Esophagus squamous epithelium (tissue), 5 donors: ENCODE results near the gene SMIM44. TPM values are rescaled to one million over a fixed set of nuclear protein-coding genes. Genes with fewer than 3 reads are reported as not detected.
"Not testable (repeated sequence)": the region's sequence is repeated elsewhere in the genome, so short reads cannot be mapped to it uniquely, and the experiment has no call there.

Source experiments
- DNase-seq: peaks from one replicate; lab custom pipeline; 2025; lab: John Stamatoyannopoulos, UW
- H3K27ac ChIP-seq, 4 donors: fragments of 200-600 bp; sonication (generic); one replicate each; pipeline ENCODE4 v1.5.1; 2016 to 2019; ENCODE audit warnings: mild to moderate bottlenecking in 1 of 4
- H3K27me3 ChIP-seq, 4 donors: fragments of 200-600 bp; sonication (generic); 1 replicate in 3 of 4; 2 replicates in 1 of 4; pipeline versions ENCODE4 v1.5.1 to v1.6.0; 2017 to 2021; ENCODE audit warnings: antibody characterized with exemption in 1 of 4
- H3K36me3 ChIP-seq, 3 donors: fragments of 200-600 bp; sonication (generic); one replicate each; pipeline ENCODE4 v1.5.1; 2016 to 2019
- H3K4me1 ChIP-seq, 3 donors: fragments of 200-600 bp; sonication (generic); one replicate each; pipeline ENCODE4 v1.5.1; 2017 to 2019
- H3K4me3 ChIP-seq, 4 donors: fragments of 200-600 bp; sonication (generic); 1 replicate in 3 of 4; 2 replicates in 1 of 4; pipeline ENCODE4 v1.5.1; 2016 to 2019; ENCODE audit warnings: mild to moderate bottlenecking in 2 of 4, moderate library complexity in 1 of 4
- H3K9me3 ChIP-seq, 3 donors: fragments of 200-600 bp; sonication (generic); one replicate each; pipeline ENCODE4 v1.5.1; 2016 to 2019
- POLR2A ChIP-seq, 4 donors: fragments of 450-650 bp; IDR thresholded peaks; one replicate each; pipeline ENCODE4 v1.6.1; 2017; ENCODE audit warnings: antibody characterized with exemption in 4 of 4, mild to moderate bottlenecking in 4 of 4, moderate library complexity in 3 of 4
- WGBS, 2 donors: methylation state at CpG; one replicate each; pipeline ENCODE4 v1.1.5; 2018; 5-methylcytosine and 5-hydroxymethylcytosine counted together
- intact Hi-C: fragments of 100-400 bp; cut with DNase I; formaldehyde crosslinking; loops from one replicate; pipeline ENCODE4 v1.15.0; 2022
- total RNA-seq, 4 donors: library from RNA; depleted of rRNA; stranded (reverse); fragments of >200 nt; gene quantifications; one replicate each; pipeline ENCODE4 v1.1.0, GENCODE V29; 2016
- TF ChIP-seq, protein P1 (sequence below), 6 experiments: fragments of 450-650 bp in 4 of 6; fragments of 200-600 bp in 2 of 6; sonication (generic) in 2 of 6; IDR thresholded peaks; one replicate each; pipeline ENCODE4 v1.5.1; 2016 to 2019; ENCODE audit warnings: antibody characterized with exemption in 6 of 6, mild to moderate bottlenecking in 4 of 6, moderate library complexity in 4 of 6
- donor health status: DM: yes; HTN: yes; CAD: no.

SMIM44 gene
- total RNA-seq, 4 donors from 2014 or later = not detected

DNA sequence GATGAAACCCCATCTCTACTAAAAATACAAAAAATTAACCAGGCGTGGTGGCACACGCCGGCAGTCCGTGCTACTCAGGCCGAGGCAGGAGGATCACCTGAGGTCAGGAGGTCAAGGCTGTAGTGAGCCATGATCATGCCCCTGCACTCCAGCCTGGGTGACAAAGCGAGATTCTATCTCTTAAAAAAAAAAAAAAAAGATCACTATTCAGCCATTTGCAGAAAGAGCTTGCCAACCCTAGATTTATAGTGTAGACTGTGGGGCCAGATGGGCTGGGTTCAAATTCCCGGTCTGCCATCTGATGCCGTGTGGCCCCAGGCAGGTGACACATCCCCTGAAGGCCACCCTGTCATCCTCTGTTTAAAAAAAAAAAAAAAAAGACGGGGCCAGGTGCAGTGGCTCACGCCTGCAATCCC is 31.8 kb downstream of the SMIM44 start:
- DNase-seq = no peak
- Histone ChIP-seq H3K36me3 (peaks cover 63 to 100% (median 73%) of the 10 kb centered on the region in 3 donors), H3K4me1 (peaks cover 0 to 19% (median 7%) of the 10 kb centered on the region in 3 donors), H3K4me3 (no peak overlapping the region), H3K27me3 (no peaks in the 10 kb centered on the region), H3K27ac (peak overlapping the region; percentile 36 to 91 (median 82)), H3K9me3 (no peaks in the 10 kb centered on the region)
- intact Hi-C loops = no loop called here
- TF ChIP-seq POLR2A (IDR thresholded peaks at IDR 0.05) = no peak
- TF ChIP-seq, protein P1, sequence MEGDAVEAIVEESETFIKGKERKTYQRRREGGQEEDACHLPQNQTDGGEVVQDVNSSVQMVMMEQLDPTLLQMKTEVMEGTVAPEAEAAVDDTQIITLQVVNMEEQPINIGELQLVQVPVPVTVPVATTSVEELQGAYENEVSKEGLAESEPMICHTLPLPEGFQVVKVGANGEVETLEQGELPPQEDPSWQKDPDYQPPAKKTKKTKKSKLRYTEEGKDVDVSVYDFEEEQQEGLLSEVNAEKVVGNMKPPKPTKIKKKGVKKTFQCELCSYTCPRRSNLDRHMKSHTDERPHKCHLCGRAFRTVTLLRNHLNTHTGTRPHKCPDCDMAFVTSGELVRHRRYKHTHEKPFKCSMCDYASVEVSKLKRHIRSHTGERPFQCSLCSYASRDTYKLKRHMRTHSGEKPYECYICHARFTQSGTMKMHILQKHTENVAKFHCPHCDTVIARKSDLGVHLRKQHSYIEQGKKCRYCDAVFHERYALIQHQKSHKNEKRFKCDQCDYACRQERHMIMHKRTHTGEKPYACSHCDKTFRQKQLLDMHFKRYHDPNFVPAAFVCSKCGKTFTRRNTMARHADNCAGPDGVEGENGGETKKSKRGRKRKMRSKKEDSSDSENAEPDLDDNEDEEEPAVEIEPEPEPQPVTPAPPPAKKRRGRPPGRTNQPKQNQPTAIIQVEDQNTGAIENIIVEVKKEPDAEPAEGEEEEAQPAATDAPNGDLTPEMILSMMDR (IDR thresholded peaks at IDR 0.05) = no peak
- WGBS, 2 donors = 70 to 81% methylated on average over 9 of the region's 10 CpGs

DNA sequence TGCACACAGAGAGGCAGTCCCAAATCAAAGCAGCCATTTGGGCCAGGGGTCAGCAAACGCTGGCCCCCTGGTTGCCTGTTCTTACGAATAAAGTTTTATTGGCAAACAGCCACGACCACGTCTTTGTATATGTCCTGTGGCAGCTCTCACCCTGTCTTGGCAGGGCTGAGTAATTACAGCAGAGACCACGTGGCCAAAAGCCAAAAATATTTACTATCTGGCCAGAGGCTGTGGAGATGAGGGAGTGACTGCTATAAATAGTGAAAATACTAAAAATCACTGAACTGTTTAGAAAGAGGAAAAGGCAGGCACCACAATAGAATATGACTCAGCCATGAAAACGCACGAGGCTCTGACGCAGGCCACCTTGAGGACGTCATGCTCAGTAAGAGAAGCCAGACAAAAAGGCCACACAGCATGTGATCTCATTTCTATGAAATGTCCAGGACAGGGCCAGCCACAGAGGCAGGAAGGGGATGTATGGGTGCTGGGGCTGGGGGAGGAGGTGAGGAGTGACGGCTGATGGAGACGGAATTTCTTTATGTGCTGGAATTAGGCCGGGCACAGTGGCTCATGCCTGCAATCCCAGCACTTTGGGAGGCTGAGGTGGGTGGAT is 32.3 kb downstream of the SMIM44 start:
- intact Hi-C loops = no loop called here
- Histone ChIP-seq H3K36me3 (peaks cover 67 to 100% (median 68%) of the 10 kb centered on the region in 3 donors), H3K9me3 (no peaks in the 10 kb centered on the region), H3K4me1 (peaks cover 0 to 18% (median 7%) of the 10 kb centered on the region in 3 donors), H3K4me3 (no peak overlapping the region), H3K27me3 (no peaks in the 10 kb centered on the region), H3K27ac (peak overlapping the region; percentile 36 to 91 (median 82))
- no peak for TF ChIP-seq POLR2A (IDR thresholded peaks at IDR 0.05)
- TF ChIP-seq, protein P1 (IDR thresholded peaks at IDR 0.05) = no peak
- no peak for DNase-seq
- WGBS, 2 donors = 23 to 37% methylated on average over 12 of the region's 12 CpGs

DNA sequence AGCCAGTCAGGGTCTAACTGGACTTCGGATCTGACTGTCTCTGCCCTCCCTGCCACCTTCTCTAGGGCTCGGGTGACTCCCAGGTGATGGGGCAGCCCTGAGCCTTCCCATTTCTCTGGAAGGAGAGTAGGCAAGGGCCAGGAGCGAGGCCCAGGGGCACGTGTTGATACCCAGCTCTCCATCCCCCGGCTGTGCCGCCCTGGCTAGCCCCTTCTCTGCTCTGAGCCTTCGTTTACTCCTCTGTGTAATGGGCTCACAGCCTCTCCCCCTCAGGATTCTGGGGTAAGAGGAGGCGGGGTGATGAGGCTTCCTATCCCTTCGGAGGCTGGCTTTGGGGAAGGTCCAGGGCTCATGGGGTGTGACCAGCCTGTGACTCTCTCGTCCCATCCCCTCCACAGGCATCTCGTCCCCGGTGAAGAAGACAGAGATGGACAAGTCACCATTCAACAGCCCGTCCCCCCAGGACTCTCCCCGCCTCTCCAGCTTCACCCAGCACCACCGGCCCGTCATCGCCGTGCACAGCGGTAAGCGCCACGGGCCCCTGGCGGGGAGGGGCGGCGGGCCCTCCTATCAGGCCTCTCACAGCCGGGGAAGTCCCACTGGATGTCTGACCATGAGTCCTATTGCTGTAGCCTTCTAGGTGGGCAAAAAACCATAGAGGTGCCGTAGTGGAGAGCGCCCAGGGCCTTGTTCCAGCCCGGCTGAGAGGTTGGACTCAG is 34.5 kb downstream of the SMIM44 start:
- no peak for DNase-seq
- intact Hi-C loops = no loop called here
- Histone ChIP-seq H3K4me3 (no peak overlapping the region), H3K36me3 (peaks cover 60 to 100% (median 61%) of the 10 kb centered on the region in 3 donors), H3K27me3 (no peaks in the 10 kb centered on the region), H3K27ac (peak overlapping the region in 2 of 4 donors; percentile 43 to 81), H3K4me1 (peaks cover 0 to 36% (median 25%) of the 10 kb centered on the region in 3 donors), H3K9me3 (no peaks in the 10 kb centered on the region)
- 88 to 97% methylated on average over 6 to 9 of the region's 28 CpGs for WGBS, 2 donors
- TF ChIP-seq POLR2A (IDR thresholded peaks at IDR 0.05) = no peak
- TF ChIP-seq, protein P1 (IDR thresholded peaks at IDR 0.05) = no peak

DNA sequence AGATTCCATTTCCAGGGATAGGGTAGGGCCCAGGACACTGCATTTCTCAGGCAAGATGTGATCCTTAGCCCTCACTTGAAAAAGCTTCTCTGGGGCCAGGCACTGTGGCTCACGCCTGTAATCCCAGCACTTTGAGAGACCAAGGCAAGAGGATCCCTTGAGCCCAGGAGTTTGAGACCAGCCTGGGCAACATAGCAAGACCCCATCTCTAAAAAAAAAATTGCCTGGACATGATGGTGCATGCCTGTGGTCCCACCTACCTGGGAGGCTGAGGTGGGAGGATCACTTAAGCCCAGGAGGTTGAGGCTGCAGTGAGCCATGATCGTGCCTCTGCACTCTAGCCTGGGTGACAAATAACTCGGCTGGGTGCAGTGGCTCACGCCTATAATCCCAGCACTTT is 36.6 kb downstream of the SMIM44 start:
- H3K27me3 ChIP-seq, intact Hi-C loops, H3K4me3 ChIP-seq, H3K27ac ChIP-seq, DNase-seq, H3K9me3 ChIP-seq: not testable (repeated sequence)
- WGBS, 2 donors = 82 to 100% methylated on average over 1 to 3 of the region's 4 CpGs
- Histone ChIP-seq H3K4me1 (peaks cover 0 to 54% (median 26%) of the 10 kb centered on the region in 3 donors), H3K36me3 (peaks cover 46 to 100% (median 53%) of the 10 kb centered on the region in 3 donors)

DNA sequence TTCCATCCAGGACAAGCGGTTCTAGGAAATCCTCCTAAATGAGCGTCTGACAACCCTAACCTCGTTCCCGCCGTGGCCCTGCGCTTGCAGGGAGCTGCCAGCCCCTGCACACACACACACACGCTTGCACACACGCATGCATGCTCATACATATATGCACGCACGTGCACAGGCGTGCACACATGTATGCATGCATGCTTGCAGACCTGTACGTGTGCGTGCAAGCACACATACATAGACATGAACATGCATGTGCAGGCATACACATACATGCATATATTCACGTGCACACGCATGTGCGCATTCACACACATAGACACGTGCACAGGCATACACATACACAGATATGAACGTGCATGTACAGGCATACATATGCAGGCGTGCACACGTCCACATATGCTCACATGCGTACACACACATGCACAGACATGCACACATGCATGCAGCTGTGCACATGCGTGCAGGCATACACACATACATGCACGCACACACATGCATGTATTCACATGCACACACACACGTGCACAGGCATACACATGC is 38.5 kb downstream of the SMIM44 start:
- TF ChIP-seq POLR2A (IDR thresholded peaks at IDR 0.05) = no peak
- TF ChIP-seq, protein P1 (IDR thresholded peaks at IDR 0.05) = no peak
- Histone ChIP-seq H3K27me3 (no peaks in the 10 kb centered on the region), H3K4me3 (peak overlapping the region in 1 of 4 donors; percentile 10), H3K9me3 (no peaks in the 10 kb centered on the region), H3K36me3 (peaks cover 46 to 100% (median 56%) of the 10 kb centered on the region in 3 donors), H3K4me1 (peaks cover 4 to 56% (median 20%) of the 10 kb centered on the region in 3 donors), H3K27ac (peak overlapping the region in 2 of 4 donors; percentile 17 to 64)
- no peak for DNase-seq
- 72 to 73% methylated on average over 15 to 24 of the region's 24 CpGs for WGBS, 2 donors
- intact Hi-C loops = no loop called here
